BJ (cell line): Measurements from ENCODE around the gene ZNF415. TPM values are rescaled to one million over a fixed set of nuclear protein-coding genes. Genes with fewer than 3 reads are reported as not detected.

ENCODE experiments used
- CTCF ChIA-PET: fragments of 350-600 bp; formaldehyde crosslinking; extraction: SDS; loops from one replicate; lab custom pipeline; 2021; ENCODE audit warnings: antibody characterized with exemption, inconsistent platforms; lab: Yijun Ruan, JAX
- POLR2A ChIA-PET: fragments of 300-600 bp; sonication (Branson Sonifier 250); formaldehyde crosslinking; extraction: SDS; loops from one replicate; lab custom pipeline; 2021; ENCODE audit warnings: antibody characterized with exemption; lab: Charles Lee
- DNase-seq: peaks from one replicate; pipeline ENCODE4 v3.0.0-alpha.2; 2011; ENCODE audit warnings: low read depth
- H3K27me3 ChIP-seq: 2 replicates; pipeline ENCODE4 v1.6.0; 2011; ENCODE audit warnings: low read length; ENCODE audit not compliant: control insufficient read depth, insufficient read depth
- H3K36me3 ChIP-seq: 2 replicates; pipeline ENCODE4 v1.5.1; 2011; ENCODE audit warnings: low read length; ENCODE audit not compliant: control insufficient read depth, insufficient read depth
- H3K4me3 ChIP-seq: 2 replicates; pipeline ENCODE4 v1.5.1; 2011; ENCODE audit warnings: low read depth, mild to moderate bottlenecking, control low read depth, low read length
- CTCF ChIP-seq: IDR thresholded peaks from 2 replicates; pipeline ENCODE4 v1.5.1; 2011; ENCODE audit warnings: low read depth, mild to moderate bottlenecking, control low read depth, inconsistent platforms, low read length, moderate library complexity; ENCODE audit not compliant: insufficient read depth
- polyA plus RNA-seq: library from polyadenylated mRNA; depleted of rRNA; stranded (reverse); fragments of >200 nt; gene quantifications from 2 replicates; pipeline ENCODE4 v1.2.3, GENCODE V29; 2011

The ZNF415 gene
- polyA plus RNA-seq, 1 experiment: 4.6 TPM

GRCh38 chr19:53085496-53085895 is 47.2 kb downstream of the ZNF415 start:
- peaks cover 32% of the 10 kb centered on the region for H3K36me3 ChIP-seq
- POLR2A ChIA-PET: no interaction called here
- CTCF ChIA-PET: no interaction called here

GRCh38 chr19:53082929-53083328 is 49.8 kb downstream of the ZNF415 start:
- no peak for DNase-seq
- TF ChIP-seq CTCF: no peak
- CTCF ChIA-PET: no interaction called here
- peaks cover 27% of the 10 kb centered on the region for H3K36me3 ChIP-seq
- POLR2A ChIA-PET: no interaction called here
- H3K4me3 ChIP-seq: no peak overlapping the region
- no peaks in the 10 kb centered on the region for H3K27me3 ChIP-seq

More at GRCh38 chr19:53085496-53085895, 47.2 kb downstream of the ZNF415 start:
- Histone ChIP-seq H3K27me3 (no peaks in the 10 kb centered on the region), H3K4me3 (no peak overlapping the region)
- no peak for DNase-seq
- TF ChIP-seq CTCF: no peak

GRCh38 chr19:53079313-53079924 is 53.3 kb downstream of the ZNF415 start:
- no peak for TF ChIP-seq CTCF

GRCh38 chr19:53078668-53079067 is 54.0 kb downstream of the ZNF415 start:
- ChIA-PET POLR2A (no interaction called here), CTCF (no interaction called here)
- H3K27me3 ChIP-seq: no peaks in the 10 kb centered on the region
- no peak for TF ChIP-seq CTCF
- H3K36me3 ChIP-seq: peaks cover 9% of the 10 kb centered on the region
- no peak for DNase-seq
- no peak overlapping the region for H3K4me3 ChIP-seq

More at GRCh38 chr19:53079313-53079924, 53.3 kb downstream of the ZNF415 start:
- DNase-seq: no peak
- H3K4me3 ChIP-seq: no peak overlapping the region
- H3K36me3 ChIP-seq: peaks cover 15% of the 10 kb centered on the region
- no peaks in the 10 kb centered on the region for H3K27me3 ChIP-seq
- ChIA-PET CTCF (no interaction called here), POLR2A (no interaction called here)

- H3K36me3 ChIP-seq: peaks cover 6% of the 10 kb centered on the region
- peak; percentile 45; the same call in 1 of the 2 replicates for TF ChIP-seq CTCF
- no peak for DNase-seq
- ChIA-PET CTCF (interaction anchor here (1.0 kb wide), 1 partner anchor 433 kb away, joined by 3 read pairs; no protein-coding TSS in a partner anchor), POLR2A (no interaction called here)
- H3K4me3 ChIP-seq: no peak overlapping the region
- H3K27me3 ChIP-seq: no peaks in the 10 kb centered on the region
Measured at GRCh38 chr19:53076984-53077383, 55.7 kb downstream of the ZNF415 start.
